ENCODE data around the gene SNCG.

DNA sequence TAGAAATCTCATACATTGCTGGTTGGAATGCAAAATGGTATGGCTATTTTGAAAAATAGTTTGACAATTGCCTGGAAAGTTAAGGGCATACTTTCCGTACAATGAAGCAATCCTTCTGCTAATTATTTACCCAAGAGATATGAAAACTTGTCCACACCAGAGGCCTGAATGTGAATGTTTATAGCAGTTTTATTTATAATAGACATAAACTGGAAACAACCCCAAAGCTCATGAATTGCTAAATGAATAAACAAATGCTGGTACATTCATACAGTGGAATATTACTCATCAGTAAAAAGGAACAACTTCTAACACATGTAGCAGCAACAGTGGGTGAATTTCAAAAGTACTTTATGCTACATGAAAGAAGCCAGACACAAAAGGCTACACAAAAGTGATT is 43.7 kb upstream of the SNCG start:
- TF ChIP-seq, protein P1, sequence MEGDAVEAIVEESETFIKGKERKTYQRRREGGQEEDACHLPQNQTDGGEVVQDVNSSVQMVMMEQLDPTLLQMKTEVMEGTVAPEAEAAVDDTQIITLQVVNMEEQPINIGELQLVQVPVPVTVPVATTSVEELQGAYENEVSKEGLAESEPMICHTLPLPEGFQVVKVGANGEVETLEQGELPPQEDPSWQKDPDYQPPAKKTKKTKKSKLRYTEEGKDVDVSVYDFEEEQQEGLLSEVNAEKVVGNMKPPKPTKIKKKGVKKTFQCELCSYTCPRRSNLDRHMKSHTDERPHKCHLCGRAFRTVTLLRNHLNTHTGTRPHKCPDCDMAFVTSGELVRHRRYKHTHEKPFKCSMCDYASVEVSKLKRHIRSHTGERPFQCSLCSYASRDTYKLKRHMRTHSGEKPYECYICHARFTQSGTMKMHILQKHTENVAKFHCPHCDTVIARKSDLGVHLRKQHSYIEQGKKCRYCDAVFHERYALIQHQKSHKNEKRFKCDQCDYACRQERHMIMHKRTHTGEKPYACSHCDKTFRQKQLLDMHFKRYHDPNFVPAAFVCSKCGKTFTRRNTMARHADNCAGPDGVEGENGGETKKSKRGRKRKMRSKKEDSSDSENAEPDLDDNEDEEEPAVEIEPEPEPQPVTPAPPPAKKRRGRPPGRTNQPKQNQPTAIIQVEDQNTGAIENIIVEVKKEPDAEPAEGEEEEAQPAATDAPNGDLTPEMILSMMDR (IDR thresholded peaks at IDR 0.05), result no peak
- TF ChIP-seq EP300 (IDR thresholded peaks at IDR 0.05) (no peak), POLR2AphosphoS5 (IDR thresholded peaks at IDR 0.05) (no peak), POLR2A (IDR thresholded peaks at IDR 0.05) (no peak)
